ENCODE measurements around the gene NUP214. TPM values are rescaled to one million over a fixed set of nuclear protein-coding genes. Genes with fewer than 3 reads are reported as not detected.

NUP214 gene
- total RNA-seq, 1 donor = 53.0 TPM

DNA sequence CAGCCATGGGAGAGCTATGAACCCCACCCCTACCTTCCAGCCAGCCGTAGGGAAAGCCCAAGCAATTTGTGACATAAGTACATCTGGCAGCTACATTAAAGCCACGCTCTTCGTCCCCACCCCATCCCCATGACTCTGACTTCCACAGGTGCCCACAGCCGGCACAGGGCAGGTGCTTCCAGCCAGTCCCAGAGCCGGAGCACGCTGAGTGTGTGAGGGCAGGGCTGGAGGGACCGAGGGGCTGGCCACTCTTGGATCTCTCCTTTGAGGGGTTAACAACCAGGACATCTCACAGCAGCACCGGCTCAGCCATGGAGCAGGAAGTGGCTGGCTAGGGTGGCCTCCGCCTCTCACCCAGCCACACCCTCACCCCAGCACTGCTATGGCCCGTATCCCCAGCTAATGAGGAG is 153.3 kb downstream of the NUP214 start:
- Histone ChIP-seq H3K4me1 (ENCODE audit: insufficient read depth, low read length) (peaks cover 40% of the 10 kb centered on the region), H3K27me3 (ENCODE audit: insufficient read depth, low read length) (peaks cover 8% of the 10 kb centered on the region), H3K4me3 (ENCODE audit: low read length) (no peak overlapping the region), H3K9me3 (ENCODE audit: low read depth, low read length) (no peaks in the 10 kb centered on the region)

DNA sequence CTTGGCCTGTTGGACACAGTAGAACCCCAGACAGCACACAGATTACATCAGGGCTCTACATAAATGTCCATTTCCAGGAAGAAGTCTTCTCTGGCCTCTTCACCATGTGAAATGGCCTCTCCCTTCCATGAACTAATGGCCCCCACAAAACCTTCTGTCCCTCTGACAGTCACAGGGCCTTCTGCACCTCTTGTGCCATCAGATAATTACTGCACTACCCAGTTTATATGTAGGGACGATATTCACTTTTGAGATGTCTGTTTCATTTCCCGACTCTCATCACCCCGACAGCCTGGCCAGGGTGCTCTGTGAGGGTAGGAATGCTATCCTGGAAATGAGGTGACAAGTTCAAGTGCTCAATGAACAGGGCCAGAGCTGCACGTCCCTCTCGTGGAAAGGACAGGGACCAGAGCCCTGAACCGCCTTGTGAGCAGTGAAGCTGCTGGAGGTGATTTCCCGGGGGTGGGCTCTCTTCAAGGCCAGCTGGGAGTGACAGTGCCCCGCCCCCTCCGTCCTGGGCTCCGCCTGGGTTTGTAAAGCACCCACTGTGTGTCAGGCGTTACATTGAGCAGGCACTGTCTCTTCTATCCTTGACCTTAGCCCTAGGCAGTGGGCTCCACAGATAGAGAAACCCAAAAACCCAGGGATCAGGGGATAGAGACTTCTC is 153.9 kb downstream of the NUP214 start:
- Histone ChIP-seq H3K4me1 (ENCODE audit: insufficient read depth, low read length) (peaks cover 34% of the 10 kb centered on the region), H3K4me3 (ENCODE audit: low read length) (no peak overlapping the region), H3K27me3 (ENCODE audit: insufficient read depth, low read length) (peaks cover 8% of the 10 kb centered on the region), H3K9me3 (ENCODE audit: low read depth, low read length) (no peaks in the 10 kb centered on the region)

DNA sequence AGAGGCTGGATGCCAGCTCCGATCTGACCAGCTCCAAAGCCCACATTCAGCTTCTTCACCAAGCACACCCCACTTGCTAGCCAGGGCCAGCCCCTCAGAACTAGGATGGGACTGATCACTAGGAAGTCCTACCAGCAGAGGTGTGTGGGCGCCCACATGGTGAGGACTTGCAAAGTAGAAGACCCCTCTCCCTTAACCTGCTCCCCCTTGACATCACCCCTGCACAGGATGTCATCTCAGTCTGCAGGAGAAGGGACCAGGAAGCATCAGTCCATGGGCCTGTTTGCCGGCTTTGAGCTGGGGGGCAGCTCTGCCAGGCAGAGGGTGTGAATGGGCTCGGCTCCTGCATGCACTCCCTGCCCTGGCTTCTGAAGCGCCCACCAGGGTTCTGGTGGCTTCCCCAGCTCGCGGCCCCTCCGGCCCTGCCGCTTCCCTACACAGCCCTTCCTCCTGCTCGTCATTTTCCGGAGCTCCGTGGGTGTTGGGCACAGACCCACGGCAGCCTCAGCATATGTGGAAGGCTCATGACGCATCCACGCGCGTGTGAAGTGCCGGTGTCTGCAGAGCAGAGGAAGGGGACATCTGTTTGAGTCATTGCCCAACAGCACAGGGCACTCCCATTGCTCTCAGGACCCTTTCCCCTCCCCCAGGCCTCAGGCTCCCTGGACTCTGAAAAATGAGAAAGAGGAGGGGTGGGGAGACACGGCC is 154.6 kb downstream of the NUP214 start:
- Histone ChIP-seq H3K4me3 (ENCODE audit: low read length) (no peak overlapping the region), H3K4me1 (ENCODE audit: insufficient read depth, low read length) (peaks cover 33% of the 10 kb centered on the region), H3K9me3 (ENCODE audit: low read depth, low read length) (no peaks in the 10 kb centered on the region), H3K27me3 (ENCODE audit: insufficient read depth, low read length) (peaks cover 8% of the 10 kb centered on the region)

DNA sequence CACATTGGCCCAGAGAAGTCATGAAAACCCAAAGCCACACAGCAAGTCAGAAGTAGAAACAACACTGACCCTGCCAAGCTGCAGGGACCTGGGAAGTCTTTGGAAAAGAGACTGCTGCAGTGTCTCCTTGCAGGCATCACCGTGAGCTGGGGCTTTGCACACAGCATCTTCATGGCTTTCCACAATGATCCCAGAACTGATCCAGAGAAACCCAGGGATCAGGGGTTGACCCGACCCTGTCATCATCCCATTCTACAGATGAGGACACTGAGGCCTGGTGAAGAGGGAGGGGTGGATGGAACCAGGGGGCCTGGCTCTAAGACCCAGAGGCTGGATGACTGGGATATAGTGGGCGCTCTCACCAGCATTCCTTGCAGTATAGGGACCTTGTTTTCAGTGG is 155.3 kb downstream of the NUP214 start:
- Histone ChIP-seq H3K27me3 (ENCODE audit: insufficient read depth, low read length) (peaks cover 8% of the 10 kb centered on the region), H3K4me1 (ENCODE audit: insufficient read depth, low read length) (peaks cover 33% of the 10 kb centered on the region), H3K9me3 (ENCODE audit: low read depth, low read length) (no peaks in the 10 kb centered on the region), H3K4me3 (ENCODE audit: low read length) (no peak overlapping the region)

DNA sequence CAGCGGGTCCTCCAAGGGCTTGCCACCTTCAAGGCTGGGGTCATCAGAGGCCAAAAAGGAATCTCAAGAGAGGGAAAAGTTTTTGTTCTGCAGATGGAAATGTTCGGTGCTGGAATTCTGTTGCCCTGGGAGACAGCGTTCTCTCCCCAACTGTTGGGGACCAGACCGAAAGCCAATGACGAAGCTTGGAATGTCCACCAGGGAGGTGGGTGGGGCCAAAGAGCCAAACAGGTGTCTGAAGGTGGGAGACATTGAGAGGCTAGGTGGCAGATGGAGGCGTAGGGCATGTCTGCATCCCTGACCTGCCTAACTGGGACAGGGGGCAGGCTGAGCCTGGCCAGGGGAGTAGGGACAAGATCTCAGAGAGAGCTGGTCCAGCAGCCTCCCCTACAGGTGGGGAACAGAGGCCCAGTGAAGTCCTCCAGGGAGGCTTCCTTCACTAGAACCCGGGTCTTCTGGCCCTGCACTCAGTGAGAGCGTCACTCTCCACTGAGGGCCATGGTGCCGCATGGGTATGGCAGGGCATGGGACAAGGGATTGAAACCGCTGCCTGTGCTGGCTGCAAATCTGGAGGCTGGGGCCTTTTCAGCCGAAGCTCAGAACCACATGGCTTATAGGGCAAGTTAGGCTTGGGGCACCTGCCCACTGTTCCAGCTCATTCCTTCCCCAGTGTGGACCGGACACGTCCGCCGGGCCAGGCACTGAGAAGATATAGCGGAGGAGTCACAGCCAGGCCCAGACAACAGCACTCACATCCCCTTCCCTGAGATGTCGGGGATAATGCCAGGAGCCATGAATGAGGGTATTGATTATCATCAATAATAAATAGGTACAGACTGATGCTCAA is 156.0 kb downstream of the NUP214 start:
- no peaks in the 10 kb centered on the region for H3K9me3 ChIP-seq (ENCODE audit: low read depth, low read length)
- H3K4me3 ChIP-seq (ENCODE audit: low read length) = no peak overlapping the region
- H3K4me1 ChIP-seq (ENCODE audit: insufficient read depth, low read length) = peaks cover 33% of the 10 kb centered on the region
- H3K27me3 ChIP-seq (ENCODE audit: insufficient read depth, low read length) = peaks cover 8% of the 10 kb centered on the region

DNA sequence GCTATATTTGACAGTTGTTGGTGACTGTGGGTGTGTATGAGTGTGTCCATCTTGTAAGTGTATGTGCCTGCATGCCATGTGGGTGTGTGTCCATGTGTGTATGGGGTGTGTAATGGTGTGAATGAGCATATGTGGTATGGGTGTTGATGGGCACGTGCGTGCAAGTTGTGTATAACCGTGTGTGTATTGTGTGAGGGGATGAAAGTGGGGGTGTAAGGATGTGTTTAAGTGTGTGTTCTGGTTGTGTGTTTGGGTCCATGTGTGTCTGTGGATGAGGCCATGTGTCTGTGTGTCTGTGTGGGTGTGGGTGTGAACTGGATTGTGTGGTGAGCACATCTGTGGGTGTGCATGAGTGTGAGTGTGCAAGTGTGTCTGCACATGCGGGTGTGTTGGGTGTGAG is 156.8 kb downstream of the NUP214 start:
- peaks cover 8% of the 10 kb centered on the region for H3K27me3 ChIP-seq (ENCODE audit: insufficient read depth, low read length)
- H3K4me1 ChIP-seq (ENCODE audit: insufficient read depth, low read length) = peaks cover 33% of the 10 kb centered on the region
- no peak overlapping the region for H3K4me3 ChIP-seq (ENCODE audit: low read length)
- no peaks in the 10 kb centered on the region for H3K9me3 ChIP-seq (ENCODE audit: low read depth, low read length)

DNA sequence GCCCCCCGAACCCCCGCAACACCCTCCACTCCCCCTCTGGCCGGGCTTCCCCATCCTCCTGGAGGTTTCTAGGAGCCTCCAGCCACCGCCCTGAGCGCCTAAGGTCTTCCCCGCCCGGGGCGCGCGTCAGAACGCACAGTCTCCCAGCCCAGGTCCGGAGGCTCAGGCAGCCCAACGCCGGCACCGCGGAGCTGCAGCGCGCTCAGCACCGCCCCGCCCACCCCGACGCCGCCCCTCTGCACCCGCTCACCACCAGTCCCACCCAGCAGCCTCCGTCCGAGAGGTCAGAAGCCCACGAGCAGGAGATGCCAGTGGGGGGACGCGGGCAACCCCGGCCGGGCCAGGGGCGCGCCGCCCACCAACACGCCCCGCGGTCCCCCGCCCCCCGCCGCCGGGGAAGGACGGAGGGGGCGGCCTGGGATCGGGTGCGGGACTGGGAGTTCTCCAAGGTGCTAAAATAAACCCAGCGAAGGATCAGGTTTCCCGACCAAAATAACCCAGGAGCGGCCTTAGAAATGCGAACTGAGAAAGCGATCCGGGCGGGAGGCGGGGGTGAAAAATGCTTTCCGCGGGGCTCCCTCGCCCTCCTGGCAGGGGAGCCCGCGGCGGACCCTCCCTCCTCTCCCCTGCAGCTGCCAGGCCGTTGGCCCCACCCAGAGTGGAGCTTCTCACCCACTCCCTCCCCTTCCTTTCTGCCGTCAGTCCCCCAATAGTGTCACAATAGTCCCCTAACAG is 157.5 kb downstream of the NUP214 start:
- H3K4me3 ChIP-seq (ENCODE audit: low read length) = no peak overlapping the region
- H3K4me1 ChIP-seq (ENCODE audit: insufficient read depth, low read length) = peaks cover 33% of the 10 kb centered on the region
- peaks cover 8% of the 10 kb centered on the region for H3K27me3 ChIP-seq (ENCODE audit: insufficient read depth, low read length)
- H3K9me3 ChIP-seq (ENCODE audit: low read depth, low read length) = no peaks in the 10 kb centered on the region

Other genes with a start within 250 kb of the NUP214 start
- not detected for gene QRFP, start 228.8 kb upstream of the NUP214 start, total RNA-seq
- gene FIBCD1, start 186.3 kb upstream of the NUP214 start, total RNA-seq = not detected
- gene LAMC3, start 116.4 kb upstream of the NUP214 start, total RNA-seq = 0.73 TPM
- 0.10 TPM for gene AIF1L, start 29.1 kb upstream of the NUP214 start, total RNA-seq
- gene FAM78A, start 150.9 kb downstream of the NUP214 start, total RNA-seq = 32.3 TPM
- 0.52 TPM for gene PLPP7, start 164.1 kb downstream of the NUP214 start, total RNA-seq

Data from mononuclear cell (primary cell).